GM23338 (cell line): Measurements from ENCODE around the gene VPS13A.

Source experiments
- CTCF ChIP-seq, 2 experiments: fragments of 200-600 bp in 1 of 2; sonication (generic) in 1 of 2; conservative IDR thresholded peaks; 2 replicates each; pipeline versions ENCODE4 v1.5.1 to v1.6.1; 2016 to 2017; ENCODE audit warnings: antibody characterized with exemption in 2 of 2, low read depth in 2 of 2, mild to moderate bottlenecking in 2 of 2, moderate library complexity in 1 of 2
- JUNB ChIP-seq: IDR thresholded peaks from one replicate; pipeline ENCODE4 v1.6.1; 2016; ENCODE audit warnings: antibody characterized with exemption; ENCODE audit not compliant: unreplicated experiment

- TF ChIP-seq CTCF (conservative IDR thresholded peaks at IDR 0.05; ENCODE audit: low read depth in 2 of 2) (peak; percentile 58 to 61), JUNB (no peak)
Observed at GRCh38 chr9:77455312-77455927, 278.1 kb downstream of the VPS13A start.
